Fibroblast of villous mesenchyme (primary cell): ENCODE measurements around the gene NLGN1. TPM values are rescaled to one million over a fixed set of nuclear protein-coding genes. Genes with fewer than 3 reads are reported as not detected.

Experiments
- DNase-seq: peaks from one replicate; pipeline ENCODE4 v3.0.0-alpha.2; 2010; ENCODE audit warnings: low read depth
- H3K4me3 ChIP-seq: 2 replicates; pipeline ENCODE4 v1.5.1; 2011; ENCODE audit warnings: low read depth, mild to moderate bottlenecking, low read length
- total RNA-seq: library from RNA; depleted of rRNA; stranded (reverse); fragments of >200 nt; gene quantifications from 2 replicates; pipeline ENCODE4 v1.2.3, GENCODE V29; 2012
- TF ChIP-seq, protein P1 (sequence below): IDR thresholded peaks from 2 replicates; pipeline ENCODE4 v1.5.1; 2012; ENCODE audit warnings: low read depth, mild to moderate bottlenecking, low read length; ENCODE audit not compliant: insufficient read depth

The NLGN1 gene
- total RNA-seq, 1 donor = 18.1 TPM

DNA sequence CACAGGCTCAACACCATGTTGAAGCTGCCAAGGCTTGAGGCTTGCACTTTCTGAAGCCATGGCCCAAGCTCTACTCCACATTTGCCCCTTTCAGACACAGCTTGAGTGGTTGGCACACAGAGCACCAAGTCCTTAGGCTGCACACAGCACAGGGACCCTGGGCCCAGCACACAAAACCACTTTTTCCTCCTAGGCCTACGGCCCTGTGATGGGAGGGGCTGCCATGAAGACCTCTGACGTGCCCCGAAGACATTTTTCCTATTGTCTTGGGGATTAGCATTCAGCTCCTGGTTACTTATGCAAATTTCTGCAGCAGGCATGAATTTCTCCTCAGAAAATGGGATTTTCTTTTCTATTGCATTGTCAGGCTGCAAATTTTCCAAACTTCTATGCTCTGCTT lies 445.5 kb downstream of the NLGN1 start:
- TF ChIP-seq, protein P1, sequence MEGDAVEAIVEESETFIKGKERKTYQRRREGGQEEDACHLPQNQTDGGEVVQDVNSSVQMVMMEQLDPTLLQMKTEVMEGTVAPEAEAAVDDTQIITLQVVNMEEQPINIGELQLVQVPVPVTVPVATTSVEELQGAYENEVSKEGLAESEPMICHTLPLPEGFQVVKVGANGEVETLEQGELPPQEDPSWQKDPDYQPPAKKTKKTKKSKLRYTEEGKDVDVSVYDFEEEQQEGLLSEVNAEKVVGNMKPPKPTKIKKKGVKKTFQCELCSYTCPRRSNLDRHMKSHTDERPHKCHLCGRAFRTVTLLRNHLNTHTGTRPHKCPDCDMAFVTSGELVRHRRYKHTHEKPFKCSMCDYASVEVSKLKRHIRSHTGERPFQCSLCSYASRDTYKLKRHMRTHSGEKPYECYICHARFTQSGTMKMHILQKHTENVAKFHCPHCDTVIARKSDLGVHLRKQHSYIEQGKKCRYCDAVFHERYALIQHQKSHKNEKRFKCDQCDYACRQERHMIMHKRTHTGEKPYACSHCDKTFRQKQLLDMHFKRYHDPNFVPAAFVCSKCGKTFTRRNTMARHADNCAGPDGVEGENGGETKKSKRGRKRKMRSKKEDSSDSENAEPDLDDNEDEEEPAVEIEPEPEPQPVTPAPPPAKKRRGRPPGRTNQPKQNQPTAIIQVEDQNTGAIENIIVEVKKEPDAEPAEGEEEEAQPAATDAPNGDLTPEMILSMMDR = no peak
- DNase-seq = no peak
- H3K4me3 ChIP-seq = no peak overlapping the region

DNA sequence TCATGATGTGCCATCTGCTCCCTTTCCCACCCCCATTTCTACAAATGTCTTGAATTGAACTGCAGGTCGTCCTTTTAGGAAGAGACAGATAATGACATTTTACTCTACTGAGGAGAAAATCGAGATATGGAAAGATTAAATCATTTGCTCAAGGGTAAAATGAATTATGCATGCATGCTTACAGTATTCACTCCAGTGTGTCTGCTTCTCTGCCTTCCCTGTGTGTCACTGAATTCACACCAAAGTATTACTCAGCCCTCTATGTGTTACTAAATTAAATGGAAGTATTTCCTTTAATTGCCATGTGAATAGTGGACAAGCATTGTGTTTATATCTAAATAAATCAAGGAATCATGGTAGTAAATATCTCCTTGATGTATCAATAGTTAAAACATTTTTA lies 449.0 kb downstream of the NLGN1 start:
- H3K4me3 ChIP-seq = no peak overlapping the region
- TF ChIP-seq, protein P1 = no peak
- DNase-seq = no peak

DNA sequence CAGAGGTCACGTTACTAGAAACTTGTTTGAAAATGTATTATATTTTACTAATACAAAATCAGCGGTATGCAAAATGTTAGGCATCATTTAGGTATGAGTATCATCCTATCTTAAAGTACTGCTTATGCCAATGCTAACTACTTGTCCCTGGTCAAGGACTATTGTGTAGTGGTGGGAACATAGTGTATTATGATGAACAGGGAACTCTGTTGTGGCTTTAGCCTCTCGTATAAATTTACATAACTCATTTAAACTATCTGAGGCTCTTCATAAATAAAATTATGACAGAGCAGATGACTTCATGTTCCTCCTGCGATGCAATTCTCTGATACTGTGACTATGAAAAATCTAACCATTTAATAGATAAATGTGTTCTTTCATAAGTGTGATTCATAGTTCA lies 451.9 kb downstream of the NLGN1 start:
- no peak for DNase-seq
- H3K4me3 ChIP-seq = no peak overlapping the region
- TF ChIP-seq, protein P1 = no peak

DNA sequence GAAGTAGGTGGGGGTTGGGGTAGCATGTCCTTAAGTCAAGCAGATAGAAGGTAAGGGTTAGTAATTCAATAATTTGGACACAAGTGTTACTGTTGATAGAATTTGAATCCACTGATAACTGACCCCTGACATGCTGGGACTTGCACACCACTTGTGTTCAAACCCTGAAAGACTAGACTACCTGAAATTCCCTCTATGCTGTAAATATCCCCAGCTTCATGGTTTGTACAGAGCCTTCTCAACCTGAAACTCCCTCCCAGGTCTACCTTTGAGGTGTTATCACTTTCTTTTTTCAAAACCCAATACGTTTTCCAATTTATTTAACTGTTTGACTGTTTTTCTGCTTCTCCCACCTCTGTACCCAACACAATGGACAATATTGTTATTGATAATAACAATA lies 459.6 kb downstream of the NLGN1 start:
- H3K4me3 ChIP-seq = no peak overlapping the region
- TF ChIP-seq, protein P1 = no peak
- DNase-seq = no peak

DNA sequence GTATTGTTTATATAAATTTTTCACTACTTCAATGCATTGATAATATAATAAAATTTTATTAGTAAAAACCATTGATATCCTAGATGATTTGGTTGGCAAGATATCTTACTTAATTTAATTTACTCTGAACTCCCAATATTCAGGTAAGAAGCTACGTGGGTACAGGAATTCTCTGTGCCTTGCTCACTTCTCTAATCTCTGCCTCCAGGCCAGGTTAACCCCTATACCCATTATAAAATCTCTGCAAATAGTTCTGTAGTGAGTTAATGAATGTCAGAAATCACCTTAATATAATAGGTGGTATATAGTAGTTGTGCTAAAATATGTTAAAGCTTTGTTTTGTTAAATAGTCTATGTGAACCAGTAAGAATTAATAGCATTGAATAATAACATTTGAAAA lies 465.2 kb downstream of the NLGN1 start:
- TF ChIP-seq, protein P1 = no peak
- DNase-seq = no peak
- no peak overlapping the region for H3K4me3 ChIP-seq

DNA sequence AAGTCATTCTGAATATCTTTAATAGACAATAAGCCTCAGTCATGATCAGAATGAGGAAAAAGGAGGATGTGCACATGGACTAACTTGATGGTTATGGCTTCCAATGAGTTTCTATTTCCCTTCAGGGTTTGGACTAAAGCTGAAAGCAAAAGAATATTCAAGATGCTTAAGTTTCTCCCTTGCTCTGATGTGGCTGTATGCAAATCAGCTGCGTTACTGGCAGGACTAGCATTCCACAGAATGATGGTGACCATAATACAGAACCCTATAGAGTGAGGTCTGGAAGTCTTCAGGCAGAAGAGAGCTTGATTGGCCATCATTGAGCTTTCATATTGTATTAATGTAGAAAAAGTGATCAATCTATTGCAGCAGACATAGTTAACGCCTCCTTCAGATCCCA lies 466.0 kb downstream of the NLGN1 start:
- no peak for DNase-seq
- TF ChIP-seq, protein P1 = no peak
- no peak overlapping the region for H3K4me3 ChIP-seq

DNA sequence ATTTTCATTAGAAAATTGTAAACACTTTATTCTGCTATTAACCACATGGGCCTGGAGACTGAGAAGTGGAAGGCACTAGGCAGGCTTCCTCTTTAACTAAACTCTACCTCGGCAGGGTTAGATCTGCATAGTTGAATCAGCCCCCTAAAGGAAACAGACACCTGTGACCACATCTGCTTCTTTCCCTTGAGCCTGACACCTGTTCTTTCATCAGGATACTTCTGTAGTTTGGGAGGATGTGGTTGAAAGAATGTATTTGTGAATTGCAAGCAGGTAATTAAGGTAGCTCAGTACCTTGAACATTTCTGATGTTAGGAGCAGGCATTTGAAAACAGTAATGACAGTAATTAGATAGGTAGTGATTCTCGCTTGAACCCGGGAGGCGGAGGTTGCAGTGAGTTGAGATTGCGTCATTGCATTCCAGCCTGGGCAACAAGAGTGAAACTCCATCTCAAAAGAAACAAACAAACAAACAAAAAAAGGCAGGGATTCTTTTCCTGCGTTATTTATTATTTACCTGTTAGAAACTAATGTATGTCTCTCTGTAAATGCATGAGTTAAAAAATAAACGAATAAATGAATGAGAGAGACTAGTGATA lies 468.5 kb downstream of the NLGN1 start:
- DNase-seq = no peak
- no peak overlapping the region for H3K4me3 ChIP-seq
- TF ChIP-seq, protein P1 = no peak
